Measurements from ENCODE around the gene OSBP2. TPM values are rescaled to one million over a fixed set of nuclear protein-coding genes. Genes with fewer than 3 reads are reported as not detected.

Gene OSBP2
- total RNA-seq, 2 donors from 2014 or later: 3.1 to 16.7 TPM

DNA sequence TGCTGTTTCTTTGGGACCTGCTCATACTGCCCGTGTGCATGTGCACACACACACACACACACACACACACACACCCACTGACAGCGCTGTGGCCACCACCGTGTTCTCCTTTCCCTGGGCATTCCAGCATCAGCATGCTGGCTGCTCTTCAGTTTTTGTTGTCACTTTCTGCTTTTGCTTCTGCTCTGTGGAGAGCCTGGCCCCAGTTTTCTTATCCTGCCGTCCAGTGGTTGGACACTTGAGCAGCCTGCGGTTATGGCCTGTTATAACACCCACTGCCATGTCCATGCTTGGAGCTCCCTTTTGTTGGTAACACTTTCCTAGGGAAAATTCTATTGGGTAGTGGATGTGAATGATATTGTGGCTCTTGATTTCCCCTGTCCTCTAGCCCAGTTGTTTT, 83.6 kb downstream of the OSBP2 start:
- H3K9me3 Mint-ChIP-seq: peaks cover 5% of the 10 kb centered on the region
- H3K4me1 Mint-ChIP-seq: peaks cover 4% of the 10 kb centered on the region
- peaks cover 3% of the 10 kb centered on the region for H3K27me3 Mint-ChIP-seq
- H3K27ac Mint-ChIP-seq: no peak overlapping the region
- H3K4me3 Mint-ChIP-seq: no peak overlapping the region
- no peak for ATAC-seq (replicated peaks)
- H3K36me3 Mint-ChIP-seq (ENCODE audit: low read depth): no peaks in the 10 kb centered on the region

DNA sequence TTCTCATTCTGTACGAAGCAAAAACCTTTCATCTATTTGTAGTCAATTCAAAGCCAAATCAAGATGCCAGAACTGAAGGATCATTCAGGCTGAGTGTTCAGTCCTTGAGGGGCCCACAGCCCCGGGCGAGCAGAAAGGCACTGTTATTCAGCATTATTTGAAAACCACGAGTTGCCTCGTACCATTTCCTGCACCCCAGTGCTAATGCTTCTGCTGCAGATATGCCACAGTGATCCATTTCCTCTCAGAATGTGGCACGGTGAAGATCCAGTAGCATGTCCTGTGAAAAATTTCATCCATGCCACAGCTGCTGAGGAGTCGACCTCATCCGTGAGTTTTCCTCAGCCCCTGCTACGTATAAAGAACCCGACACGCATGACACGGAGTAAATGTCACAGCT, 85.4 kb downstream of the OSBP2 start:
- no peaks in the 10 kb centered on the region for H3K36me3 Mint-ChIP-seq (ENCODE audit: low read depth)
- peaks cover 3% of the 10 kb centered on the region for H3K27me3 Mint-ChIP-seq
- H3K27ac Mint-ChIP-seq: no peak overlapping the region
- no peak for ATAC-seq (replicated peaks)
- peaks cover 5% of the 10 kb centered on the region for H3K9me3 Mint-ChIP-seq
- peaks cover 4% of the 10 kb centered on the region for H3K4me1 Mint-ChIP-seq
- H3K4me3 Mint-ChIP-seq: no peak overlapping the region

GRCh38 chr22:30781271-30781875, 86.7 kb downstream of the OSBP2 start:
- H3K4me1 Mint-ChIP-seq: peaks cover 4% of the 10 kb centered on the region
- H3K36me3 Mint-ChIP-seq (ENCODE audit: low read depth): no peaks in the 10 kb centered on the region
- H3K4me3 Mint-ChIP-seq: no peak overlapping the region
- peaks cover 3% of the 10 kb centered on the region for H3K27me3 Mint-ChIP-seq
- H3K27ac Mint-ChIP-seq: no peak overlapping the region
- ATAC-seq (replicated peaks): no peak
- H3K9me3 Mint-ChIP-seq: peaks cover 5% of the 10 kb centered on the region

GRCh38 chr22:30782613-30783012, 87.9 kb downstream of the OSBP2 start:
- H3K4me1 Mint-ChIP-seq: peaks cover under 1% of the 10 kb centered on the region
- H3K36me3 Mint-ChIP-seq (ENCODE audit: low read depth): no peaks in the 10 kb centered on the region
- H3K4me3 Mint-ChIP-seq: no peak overlapping the region
- peaks cover 3% of the 10 kb centered on the region for H3K27me3 Mint-ChIP-seq
- H3K27ac Mint-ChIP-seq: no peak overlapping the region
- no peaks in the 10 kb centered on the region for H3K9me3 Mint-ChIP-seq
- no peak for ATAC-seq (replicated peaks)

DNA sequence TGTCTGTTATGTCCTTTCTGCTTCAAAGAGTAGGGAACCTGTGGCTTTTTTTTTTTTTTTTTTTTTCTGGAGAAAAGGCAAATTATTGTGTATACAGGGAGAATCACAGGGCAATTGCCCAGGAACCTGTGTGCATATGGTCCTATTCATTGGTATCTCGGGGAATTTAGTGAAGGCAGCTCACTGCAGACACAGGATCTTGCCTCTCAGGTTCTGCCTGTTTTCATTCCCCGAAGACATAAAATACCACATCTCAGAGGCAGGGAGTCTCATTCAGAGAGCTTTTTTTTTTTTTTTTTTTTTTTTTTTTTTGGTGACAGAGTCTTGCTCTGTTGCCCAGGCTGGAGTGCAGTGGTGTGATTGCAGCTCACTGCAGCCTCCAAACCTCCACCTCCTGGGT, 88.3 kb downstream of the OSBP2 start:
- Mint-ChIP-seq H3K27me3 (peaks cover 3% of the 10 kb centered on the region), H3K4me1 (no peaks in the 10 kb centered on the region), H3K9me3 (no peaks in the 10 kb centered on the region), H3K36me3 (ENCODE audit: low read depth) (no peaks in the 10 kb centered on the region), H3K27ac (no peak overlapping the region), H3K4me3 (no peak overlapping the region)
- ATAC-seq (replicated peaks): no peak

DNA sequence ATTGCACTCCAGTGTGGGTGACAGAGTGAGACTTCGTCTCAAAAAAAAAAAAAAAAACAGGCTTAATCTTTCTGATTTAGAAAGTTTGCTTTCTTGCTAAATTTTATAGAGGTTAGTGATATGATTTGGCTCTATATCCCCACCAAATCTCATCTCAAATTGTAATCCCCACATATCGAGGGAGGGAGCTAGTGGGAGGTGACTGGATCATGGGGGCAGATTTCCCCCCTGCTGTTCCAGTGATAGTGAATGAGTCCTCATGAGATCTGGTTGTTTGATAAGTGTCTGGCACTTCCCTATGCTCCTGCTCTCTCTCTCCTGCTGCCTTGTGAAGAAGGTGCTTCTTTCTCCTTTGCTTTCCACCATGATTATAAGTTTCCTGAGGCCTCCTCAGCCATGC, 90.9 kb downstream of the OSBP2 start:
- Mint-ChIP-seq H3K27ac (no peak overlapping the region), H3K9me3 (no peaks in the 10 kb centered on the region), H3K4me1 (no peaks in the 10 kb centered on the region), H3K4me3 (no peak overlapping the region), H3K36me3 (ENCODE audit: low read depth) (no peaks in the 10 kb centered on the region), H3K27me3 (peaks cover 3% of the 10 kb centered on the region)
- ATAC-seq (replicated peaks): no peak

DNA sequence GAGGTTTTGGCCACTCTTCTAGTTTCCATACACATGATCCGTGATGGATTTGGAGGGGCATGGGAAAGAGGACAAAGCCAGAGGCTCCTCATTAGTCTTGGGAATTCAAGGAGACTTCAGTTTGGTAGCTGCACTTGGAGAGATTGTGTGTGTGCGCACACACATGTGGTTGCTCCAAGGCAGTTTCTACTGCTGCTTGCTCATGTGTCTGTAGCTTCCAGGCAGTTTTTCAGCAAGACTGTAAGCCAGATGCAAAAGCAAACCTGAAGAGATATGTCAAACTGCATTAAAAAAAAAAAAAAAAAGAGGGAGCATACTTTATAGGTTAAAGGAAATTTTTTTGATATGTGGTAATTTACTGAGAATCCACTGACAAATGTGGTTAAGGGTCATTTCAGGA, 95.7 kb downstream of the OSBP2 start:
- Mint-ChIP-seq H3K4me3 (no peak overlapping the region), H3K36me3 (ENCODE audit: low read depth) (no peaks in the 10 kb centered on the region), H3K27me3 (no peaks in the 10 kb centered on the region), H3K27ac (no peak overlapping the region), H3K4me1 (no peaks in the 10 kb centered on the region), H3K9me3 (no peaks in the 10 kb centered on the region)
- ATAC-seq (replicated peaks): no peak

DNA sequence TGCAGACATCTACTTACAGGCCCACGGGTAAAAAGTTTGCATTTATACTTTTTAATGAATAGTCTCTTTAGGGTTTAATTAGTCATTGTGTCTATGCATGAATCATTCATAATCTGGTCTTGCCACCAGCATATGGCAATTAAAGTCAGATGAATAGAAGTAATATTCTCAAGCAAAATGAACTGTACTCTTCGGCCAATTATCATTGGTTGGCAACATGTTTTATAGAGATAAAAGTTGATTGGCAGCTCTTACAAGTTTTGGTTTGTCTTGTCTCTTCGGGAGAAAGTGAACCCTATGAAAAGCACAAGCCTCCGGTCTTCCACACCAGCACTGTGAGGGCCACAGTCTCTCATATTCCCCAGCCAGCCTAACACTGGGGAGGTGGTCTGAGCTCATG, 97.8 kb downstream of the OSBP2 start:
- Mint-ChIP-seq H3K27me3 (no peaks in the 10 kb centered on the region), H3K36me3 (ENCODE audit: low read depth) (no peaks in the 10 kb centered on the region), H3K4me3 (no peak overlapping the region), H3K27ac (no peak overlapping the region), H3K4me1 (no peaks in the 10 kb centered on the region), H3K9me3 (no peaks in the 10 kb centered on the region)
- ATAC-seq (replicated peaks): no peak

- Mint-ChIP-seq H3K9me3 (no peaks in the 10 kb centered on the region), H3K4me1 (no peaks in the 10 kb centered on the region), H3K4me3 (no peak overlapping the region), H3K27ac (no peak overlapping the region), H3K27me3 (peaks cover 10% of the 10 kb centered on the region), H3K36me3 (ENCODE audit: low read depth) (no peaks in the 10 kb centered on the region)
- ATAC-seq (replicated peaks): no peak
Measured at GRCh38 chr22:30795118-30795517, 100.4 kb downstream of the OSBP2 start.

DNA sequence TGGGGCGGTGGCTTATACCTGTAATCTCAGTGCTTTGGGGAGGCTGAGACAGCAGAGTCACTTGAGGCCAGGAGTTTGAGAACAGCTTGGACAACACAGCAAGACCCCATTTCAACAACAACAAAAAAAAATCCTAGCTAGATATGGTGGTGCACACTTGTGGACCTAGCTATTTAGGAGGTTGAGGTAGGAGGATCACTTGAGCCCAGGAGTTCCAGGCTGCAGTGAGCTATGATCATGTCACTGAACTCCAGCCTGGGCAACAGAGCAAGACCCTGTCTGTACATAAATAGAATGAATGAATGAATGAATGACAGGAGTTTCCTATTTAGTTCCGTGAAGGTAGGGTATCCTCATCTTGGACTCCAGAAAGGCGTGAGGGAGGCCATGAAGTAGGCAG, 107.0 kb downstream of the OSBP2 start:
- Mint-ChIP-seq H3K4me3 (peak overlapping the region; percentile 11), H3K9me3 (no peaks in the 10 kb centered on the region), H3K4me1 (no peaks in the 10 kb centered on the region), H3K27me3 (peaks cover 36% of the 10 kb centered on the region), H3K36me3 (ENCODE audit: low read depth) (no peaks in the 10 kb centered on the region), H3K27ac (no peak overlapping the region)
- no peak for ATAC-seq (replicated peaks)

DNA sequence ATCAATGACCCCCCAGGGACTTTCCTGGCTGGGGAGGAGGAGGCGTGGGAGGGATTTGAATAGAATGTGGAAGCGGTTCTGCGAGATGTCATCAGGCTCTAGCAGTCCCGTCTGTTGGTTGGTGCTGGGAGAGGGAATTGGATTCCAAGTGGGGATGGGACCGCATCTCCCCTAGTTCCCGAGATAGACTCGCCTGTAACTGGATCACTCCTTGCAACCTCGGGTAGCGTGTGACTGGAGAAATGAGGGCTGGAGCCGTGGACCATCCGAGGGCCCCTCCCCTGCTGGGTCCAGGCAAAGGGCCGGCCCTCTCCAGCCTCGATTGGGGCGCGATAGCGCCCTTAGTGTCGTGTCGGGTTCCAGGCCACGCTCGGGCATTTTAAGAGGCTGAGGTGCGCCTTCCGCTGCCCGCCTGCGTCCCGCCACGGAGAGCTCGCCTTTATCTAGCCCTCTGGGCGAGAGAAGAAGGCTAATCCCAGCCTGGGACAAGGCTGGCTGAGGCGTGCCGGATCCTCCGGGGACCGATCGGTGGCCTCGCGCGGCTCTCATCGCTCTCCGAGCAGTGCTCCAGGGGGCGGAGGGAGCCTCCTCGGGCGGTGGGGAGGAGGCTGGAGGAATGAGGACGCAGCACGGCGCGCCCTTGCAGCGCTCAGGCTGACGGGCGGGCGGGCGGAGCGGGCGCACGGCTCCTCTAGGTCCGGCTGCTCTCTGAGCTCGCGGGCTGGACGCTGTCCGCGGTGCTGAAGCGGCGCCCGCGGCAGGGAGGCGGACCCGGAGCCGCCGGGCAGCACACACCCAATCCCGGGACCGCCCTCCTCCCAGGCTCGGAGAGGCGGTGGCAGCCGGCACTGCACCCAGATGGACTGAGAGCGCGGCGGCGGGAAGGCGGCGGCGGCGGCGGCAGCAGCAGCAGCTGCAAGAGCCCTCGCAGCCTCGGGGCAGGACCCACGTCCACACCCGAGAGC, 107.8 kb downstream of the OSBP2 start:
- ATAC-seq (replicated peaks): peak; percentile 97

DNA sequence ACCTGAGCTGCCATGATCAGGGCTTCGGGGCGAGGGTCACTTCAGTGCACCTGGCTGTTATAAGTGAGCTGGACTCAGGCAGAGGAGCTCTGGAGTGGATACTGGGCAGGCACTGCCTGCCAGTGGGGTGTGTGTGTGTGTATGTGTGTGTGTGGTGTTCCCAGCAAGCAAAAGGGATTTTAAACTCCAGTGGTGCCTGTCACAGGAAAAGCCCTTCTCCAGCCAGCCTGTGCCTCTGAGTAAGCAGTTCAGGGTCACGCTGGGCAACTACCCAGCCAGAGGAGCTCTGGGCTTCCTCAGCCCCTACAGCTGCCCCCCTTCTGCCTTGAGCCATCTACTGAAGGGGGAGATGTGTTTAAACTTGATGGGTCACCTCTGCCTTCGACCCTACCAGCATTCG, 109.0 kb downstream of the OSBP2 start:
- Mint-ChIP-seq H3K9me3 (no peaks in the 10 kb centered on the region), H3K4me1 (no peaks in the 10 kb centered on the region), H3K36me3 (ENCODE audit: low read depth) (no peaks in the 10 kb centered on the region), H3K4me3 (no peak overlapping the region), H3K27ac (no peak overlapping the region), H3K27me3 (peaks cover 30% of the 10 kb centered on the region)
- no peak for ATAC-seq (replicated peaks)

More for the DNA sequence above, 107.8 kb downstream of the OSBP2 start:
- Mint-ChIP-seq H3K9me3 (no peaks in the 10 kb centered on the region), H3K27me3 (peaks cover 36% of the 10 kb centered on the region), H3K4me1 (no peaks in the 10 kb centered on the region), H3K27ac (no peak overlapping the region), H3K4me3 (peak overlapping the region; percentile 11), H3K36me3 (ENCODE audit: low read depth) (no peaks in the 10 kb centered on the region)

GRCh38 chr22:30804626-30805025, 110.0 kb downstream of the OSBP2 start:
- Mint-ChIP-seq H3K4me1 (no peaks in the 10 kb centered on the region), H3K9me3 (no peaks in the 10 kb centered on the region), H3K4me3 (no peak overlapping the region), H3K27ac (no peak overlapping the region), H3K27me3 (peaks cover 30% of the 10 kb centered on the region), H3K36me3 (ENCODE audit: low read depth) (no peaks in the 10 kb centered on the region)
- no peak for ATAC-seq (replicated peaks)

GRCh38 chr22:30806391-30806861, 111.8 kb downstream of the OSBP2 start:
- H3K9me3 Mint-ChIP-seq: no peaks in the 10 kb centered on the region
- ATAC-seq (replicated peaks): peak; percentile 43
- H3K36me3 Mint-ChIP-seq (ENCODE audit: low read depth): no peaks in the 10 kb centered on the region
- H3K4me3 Mint-ChIP-seq: no peak overlapping the region
- peaks cover 13% of the 10 kb centered on the region for H3K27me3 Mint-ChIP-seq
- no peak overlapping the region for H3K27ac Mint-ChIP-seq
- H3K4me1 Mint-ChIP-seq: no peaks in the 10 kb centered on the region

- Mint-ChIP-seq H3K4me3 (no peak overlapping the region), H3K9me3 (no peaks in the 10 kb centered on the region), H3K27ac (no peak overlapping the region), H3K4me1 (no peaks in the 10 kb centered on the region), H3K36me3 (ENCODE audit: low read depth) (no peaks in the 10 kb centered on the region), H3K27me3 (peaks cover 6% of the 10 kb centered on the region)
- no peak for ATAC-seq (replicated peaks)
Measured at GRCh38 chr22:30809086-30809485, 114.4 kb downstream of the OSBP2 start.
